ENCODE measurements around the gene CALCOCO1.
A peak's percentile ranks its signal among the peaks of the same experiment; 100 is the strongest.
"Not testable (repeated sequence)": the region's sequence is repeated elsewhere in the genome, so short reads cannot be mapped to it uniquely, and the experiment has no call there.

The CALCOCO1 gene, protein sequence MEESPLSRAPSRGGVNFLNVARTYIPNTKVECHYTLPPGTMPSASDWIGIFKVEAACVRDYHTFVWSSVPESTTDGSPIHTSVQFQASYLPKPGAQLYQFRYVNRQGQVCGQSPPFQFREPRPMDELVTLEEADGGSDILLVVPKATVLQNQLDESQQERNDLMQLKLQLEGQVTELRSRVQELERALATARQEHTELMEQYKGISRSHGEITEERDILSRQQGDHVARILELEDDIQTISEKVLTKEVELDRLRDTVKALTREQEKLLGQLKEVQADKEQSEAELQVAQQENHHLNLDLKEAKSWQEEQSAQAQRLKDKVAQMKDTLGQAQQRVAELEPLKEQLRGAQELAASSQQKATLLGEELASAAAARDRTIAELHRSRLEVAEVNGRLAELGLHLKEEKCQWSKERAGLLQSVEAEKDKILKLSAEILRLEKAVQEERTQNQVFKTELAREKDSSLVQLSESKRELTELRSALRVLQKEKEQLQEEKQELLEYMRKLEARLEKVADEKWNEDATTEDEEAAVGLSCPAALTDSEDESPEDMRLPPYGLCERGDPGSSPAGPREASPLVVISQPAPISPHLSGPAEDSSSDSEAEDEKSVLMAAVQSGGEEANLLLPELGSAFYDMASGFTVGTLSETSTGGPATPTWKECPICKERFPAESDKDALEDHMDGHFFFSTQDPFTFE

GRCh38 chr12:53727310-53728041 is at the start of gene CALCOCO1:
CALCOCO1 (minus strand) TSS chr12:53727452; CDS start chr12:53725242, 2,210 bp downstream.
- DNase-seq (ENCODE audit: low read depth in 3 of 3), result peak; percentile 85 to 95 (median 94)

DNA sequence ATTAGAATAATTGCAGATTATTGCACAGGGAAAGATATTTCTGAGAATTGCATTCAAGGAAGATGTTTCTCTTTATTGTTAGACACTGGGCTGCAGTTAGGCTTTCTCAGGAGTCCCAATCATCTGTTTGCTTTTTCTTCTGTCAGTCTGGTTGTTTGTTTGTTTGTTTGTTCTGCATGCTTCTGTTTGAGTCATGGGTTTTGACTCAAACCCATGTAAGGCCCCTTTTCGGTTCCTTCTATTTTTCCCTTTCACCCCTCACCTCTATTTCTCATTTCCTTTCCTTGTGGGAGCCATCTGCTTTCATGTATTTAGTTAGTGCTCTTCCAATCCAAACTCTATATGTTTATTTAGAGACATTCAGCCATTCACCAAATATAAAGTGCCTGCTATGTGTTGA is 49.6 kb upstream of the CALCOCO1 start:
- no peak for DNase-seq (ENCODE audit: low read depth in 3 of 3)

DNA sequence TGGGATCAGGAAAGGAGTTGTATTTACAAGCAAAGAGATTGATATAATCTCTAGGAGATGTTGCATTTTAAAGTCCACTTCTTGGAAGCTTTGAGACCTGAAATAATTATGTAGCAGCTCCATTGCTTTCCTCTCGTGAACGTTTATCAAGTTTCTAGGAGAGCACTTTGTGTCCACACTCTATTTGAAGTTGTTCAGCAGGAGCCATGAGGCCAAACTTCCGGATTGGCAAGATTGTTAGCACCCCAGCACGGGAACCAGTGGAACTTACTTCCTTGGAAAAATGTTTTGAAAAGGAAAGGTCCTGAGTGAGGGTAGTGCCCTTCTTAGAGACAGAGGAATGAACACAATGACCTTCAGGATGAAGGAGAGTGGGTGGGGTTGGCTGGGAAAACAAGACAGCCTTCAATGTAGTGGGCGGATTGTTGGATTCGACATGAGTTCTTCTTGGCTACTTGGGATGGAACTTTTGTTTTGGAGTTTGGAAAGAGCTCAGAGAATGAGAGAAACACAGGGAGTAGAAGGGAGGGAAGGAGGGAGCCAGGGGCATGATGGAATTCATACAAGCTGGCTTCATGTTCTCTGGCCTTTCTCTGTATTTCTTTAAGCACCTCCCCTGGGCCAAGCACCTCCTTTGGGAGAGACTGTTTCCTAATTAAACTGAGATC is 48.4 kb upstream of the CALCOCO1 start:
- DNase-seq (ENCODE audit: low read depth in 3 of 3), result no peak

- DNase-seq (ENCODE audit: low read depth in 3 of 3), result no peak
Measured at GRCh38 chr12:53770281-53770680, 43.0 kb upstream of the CALCOCO1 start.

DNA sequence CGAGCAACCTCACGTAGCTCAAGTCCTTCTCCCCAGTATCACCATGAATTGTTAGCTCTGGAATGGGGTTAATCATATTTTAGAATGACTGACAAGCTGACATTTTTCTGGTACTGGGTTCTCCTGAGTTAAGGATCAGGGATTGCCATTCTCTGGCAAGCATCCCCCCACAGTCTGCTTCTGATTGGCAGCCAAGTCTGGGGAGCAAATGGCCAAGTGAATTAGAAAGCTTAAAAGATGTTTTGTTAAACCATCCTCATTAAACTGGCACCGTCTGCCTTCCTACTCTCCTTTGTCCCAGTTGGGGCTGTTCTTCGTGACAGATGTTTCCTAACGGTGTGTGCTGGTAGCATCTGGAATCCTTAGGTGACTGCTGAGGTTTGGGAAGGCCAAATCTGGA is 41.7 kb upstream of the CALCOCO1 start:
- no peak for DNase-seq (ENCODE audit: low read depth in 3 of 3)

DNA sequence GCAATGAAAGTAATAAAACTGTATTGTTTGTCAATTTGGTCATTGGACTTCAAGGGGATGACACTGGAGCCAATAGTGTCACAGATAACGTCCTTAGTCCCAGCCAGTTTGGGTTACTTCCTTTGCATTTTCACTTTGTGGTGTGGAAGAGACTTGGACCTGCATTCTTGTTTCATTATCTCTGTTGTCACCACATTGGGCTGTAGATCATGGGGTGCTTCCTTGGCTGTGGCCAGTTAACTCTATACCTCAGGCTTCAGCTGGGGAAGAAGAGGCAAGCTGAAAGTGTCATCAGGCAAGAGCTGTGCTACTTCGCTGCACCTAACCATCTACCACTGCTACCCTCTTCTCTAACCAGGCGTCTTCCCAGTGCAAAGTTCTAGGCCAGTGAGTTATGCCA is 39.6 kb upstream of the CALCOCO1 start:
- no peak for DNase-seq (ENCODE audit: low read depth in 3 of 3)

DNA sequence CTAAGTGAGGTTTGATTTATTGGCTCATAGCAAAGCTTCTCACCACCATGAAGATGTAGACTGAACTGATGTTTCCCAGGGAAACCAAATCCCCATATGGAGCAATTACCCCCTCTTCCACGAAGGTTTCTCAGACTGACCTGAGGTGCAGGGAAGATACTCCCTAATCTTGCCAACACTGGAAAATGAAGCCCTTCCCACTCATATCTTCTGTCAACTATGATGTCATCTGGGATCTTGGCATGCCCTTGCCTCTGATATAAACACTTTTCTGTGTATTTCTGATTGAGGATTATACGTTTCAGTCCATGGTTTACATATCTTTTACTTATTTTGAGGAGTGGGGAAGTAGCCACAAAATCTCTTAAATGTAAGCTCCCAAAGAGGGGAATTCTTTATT is 38.6 kb upstream of the CALCOCO1 start:
- no peak for DNase-seq (ENCODE audit: low read depth in 3 of 3)

- no peak for DNase-seq (ENCODE audit: low read depth in 3 of 3)
Measured at GRCh38 chr12:53764615-53765014, 37.4 kb upstream of the CALCOCO1 start.

DNA sequence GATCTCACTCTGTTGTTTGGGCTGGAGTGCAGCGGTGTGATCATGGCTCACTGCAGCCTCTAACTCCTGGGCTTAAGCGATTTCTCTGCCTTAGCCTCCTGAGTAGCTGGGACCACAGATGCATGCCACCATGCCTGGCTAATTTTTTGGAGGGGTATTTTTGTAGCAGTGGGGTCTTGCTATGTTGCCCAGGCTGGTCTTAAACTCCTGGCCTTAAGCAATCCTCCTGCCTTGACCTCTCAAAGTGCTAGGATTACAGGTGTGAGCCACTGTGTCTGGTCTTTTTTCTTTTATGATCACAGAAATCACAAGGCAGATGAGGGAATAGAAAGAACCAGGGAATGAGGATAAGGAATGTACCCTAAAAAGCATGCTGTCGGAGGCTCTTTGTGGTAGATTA is 35.5 kb upstream of the CALCOCO1 start:
- DNase-seq (ENCODE audit: low read depth in 3 of 3), result not testable (repeated sequence)

DNA sequence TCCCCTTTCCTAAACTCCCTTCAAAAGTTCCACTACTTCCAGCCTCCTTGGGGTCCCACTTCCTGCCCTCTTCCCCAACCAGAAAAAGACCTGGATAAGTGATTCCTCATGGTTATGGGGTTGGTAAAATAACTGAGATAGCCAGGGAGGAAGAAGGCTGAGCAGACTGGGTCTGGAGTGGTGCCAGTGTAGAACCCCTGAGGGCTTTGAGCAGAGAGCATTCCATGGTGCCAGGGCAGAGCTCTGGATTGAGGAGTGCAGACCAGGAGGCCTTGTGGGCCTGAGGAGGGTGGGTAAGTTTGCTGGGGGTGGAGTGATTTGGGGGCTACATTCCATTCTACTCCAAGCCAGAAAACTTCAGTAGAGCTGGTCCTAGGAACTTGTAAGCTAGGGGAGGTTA is 34.1 kb upstream of the CALCOCO1 start:
- no peak for DNase-seq (ENCODE audit: low read depth in 3 of 3)

DNA sequence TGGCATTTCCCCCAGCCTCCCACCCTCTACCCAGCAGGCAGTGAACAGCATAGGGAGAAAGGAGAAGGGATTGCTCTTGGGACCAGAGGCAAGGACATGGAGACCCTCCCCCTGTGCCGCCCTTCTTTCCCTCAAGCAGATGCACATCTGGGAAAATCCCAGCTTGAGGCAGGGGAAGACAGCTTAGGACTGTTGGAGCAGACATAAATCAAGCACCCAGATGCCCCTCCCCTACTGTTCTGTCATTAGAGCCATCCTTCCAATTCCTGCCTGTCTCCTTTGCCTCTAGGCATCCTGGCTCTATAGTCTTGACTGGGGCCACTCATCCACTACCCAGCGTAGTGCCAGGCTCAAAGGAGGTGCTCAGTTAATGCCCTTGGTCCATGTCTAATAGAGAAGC is 32.0 kb upstream of the CALCOCO1 start:
- no peak for DNase-seq (ENCODE audit: low read depth in 3 of 3)

GRCh38 chr12:53758730-53759103 is 31.5 kb upstream of the CALCOCO1 start:
- no peak for DNase-seq (ENCODE audit: low read depth in 3 of 3)

DNA sequence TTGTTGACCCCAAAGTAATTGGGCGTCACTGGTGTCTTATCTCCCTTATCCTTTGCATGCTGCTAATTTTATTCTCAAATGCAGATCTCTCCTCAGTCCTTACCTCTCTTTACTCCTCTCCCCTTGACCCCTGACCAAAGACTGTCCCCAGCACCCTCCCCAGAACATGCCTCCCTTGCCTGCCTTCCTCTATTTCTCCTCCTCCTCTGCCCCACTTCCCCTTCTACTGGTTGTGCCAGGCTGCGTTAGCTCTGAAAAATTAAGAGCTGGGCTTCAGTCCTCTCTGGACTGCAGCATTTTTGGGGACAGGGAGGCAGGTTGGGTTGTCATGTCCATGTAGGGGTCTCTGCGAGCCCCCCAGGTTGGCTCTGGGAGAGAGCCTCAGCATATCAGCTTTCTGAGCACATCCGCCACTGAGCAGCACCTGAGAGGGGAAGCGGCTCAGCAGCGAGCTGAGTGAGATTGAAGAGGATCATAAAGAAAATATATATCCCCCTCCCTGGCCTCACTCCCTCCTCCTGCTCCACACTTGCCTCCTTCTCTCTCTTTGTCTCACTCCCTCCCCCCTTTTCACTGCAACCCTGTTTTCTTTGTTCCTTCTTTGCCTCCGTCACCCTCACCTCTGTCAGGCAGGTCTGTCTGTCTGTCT is 31.0 kb upstream of the CALCOCO1 start:
- DNase-seq (ENCODE audit: low read depth in 3 of 3), result no peak

DNA sequence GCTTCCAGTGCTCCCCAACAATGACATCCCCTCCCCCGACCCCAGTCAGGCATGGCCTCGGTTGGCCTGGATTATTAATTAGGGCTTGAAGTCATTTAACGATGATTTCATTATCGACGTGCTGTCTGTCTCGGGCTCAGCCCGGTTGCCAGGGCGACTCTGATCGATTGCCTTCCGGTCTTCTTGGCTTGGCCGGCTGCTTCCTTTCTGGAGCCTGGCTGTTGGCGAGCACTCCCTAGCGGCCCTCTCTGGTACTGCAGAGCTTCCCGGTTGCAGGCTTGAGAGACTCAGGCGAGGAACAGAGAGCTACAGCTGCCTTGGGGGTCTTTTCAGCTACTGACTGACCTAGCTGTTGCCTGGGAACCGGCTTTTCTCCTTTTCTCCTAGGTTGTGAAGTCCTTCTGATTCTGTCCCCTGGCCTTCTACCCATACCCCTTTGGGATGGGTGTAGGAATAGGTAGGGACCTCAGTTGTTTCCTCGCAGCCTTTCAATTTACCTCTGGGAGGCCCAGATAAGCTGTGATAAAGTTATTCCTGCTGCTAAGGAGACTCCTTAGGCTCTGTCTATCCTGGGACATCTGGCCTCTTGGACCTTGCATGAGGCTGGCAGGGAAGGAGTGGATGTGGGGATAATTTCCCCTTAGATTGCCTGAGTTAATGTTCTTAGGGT is 30.0 kb upstream of the CALCOCO1 start:
- peak; percentile 57 to 62 (median 61) for DNase-seq (ENCODE audit: low read depth in 3 of 3)

DNA sequence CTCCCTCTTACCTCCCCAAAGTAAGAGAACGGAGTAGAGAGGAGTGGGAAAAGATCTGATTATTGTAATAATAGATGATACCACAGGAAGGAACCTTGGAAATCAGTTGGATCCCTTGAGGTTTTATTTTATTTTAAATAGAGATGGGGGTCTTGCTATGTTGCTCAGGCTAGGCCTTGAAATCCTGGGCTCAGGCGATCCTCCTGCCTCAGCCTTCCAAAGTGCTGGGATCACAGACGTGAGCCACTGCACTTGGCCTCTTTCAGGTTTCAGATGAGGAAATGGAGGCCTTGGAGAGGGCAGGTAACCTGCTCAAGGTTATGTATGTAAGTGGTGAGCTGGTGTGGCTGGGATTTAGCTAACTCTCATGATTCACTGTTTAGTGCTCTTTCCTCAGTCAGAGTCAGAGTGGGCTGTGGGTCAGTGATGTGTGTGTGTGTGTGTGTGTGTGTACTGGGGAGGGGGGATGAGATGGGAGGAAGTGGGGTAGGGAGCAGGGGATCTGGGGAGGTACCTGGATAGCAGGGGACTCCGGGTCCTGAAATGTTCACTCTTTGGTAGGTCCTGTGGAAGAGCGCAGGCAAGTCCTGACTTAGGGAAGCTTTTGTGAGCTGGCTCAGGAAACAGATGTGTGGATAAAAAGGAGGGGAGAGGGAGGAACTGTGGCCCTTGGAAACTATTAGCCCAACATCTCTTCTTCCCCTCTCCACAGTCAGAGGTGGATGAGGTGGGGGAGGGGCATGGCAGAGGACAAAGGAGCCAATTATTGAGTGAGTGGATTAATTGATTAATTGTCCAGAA is 29.2 kb upstream of the CALCOCO1 start:
- DNase-seq (ENCODE audit: low read depth in 3 of 3), result no peak

GRCh38 chr12:53755893-53756292 is 28.6 kb upstream of the CALCOCO1 start:
- no peak for DNase-seq (ENCODE audit: low read depth in 3 of 3)

GRCh38 chr12:53755451-53755891 is 28.2 kb upstream of the CALCOCO1 start:
- no peak for DNase-seq (ENCODE audit: low read depth in 3 of 3)

DNA sequence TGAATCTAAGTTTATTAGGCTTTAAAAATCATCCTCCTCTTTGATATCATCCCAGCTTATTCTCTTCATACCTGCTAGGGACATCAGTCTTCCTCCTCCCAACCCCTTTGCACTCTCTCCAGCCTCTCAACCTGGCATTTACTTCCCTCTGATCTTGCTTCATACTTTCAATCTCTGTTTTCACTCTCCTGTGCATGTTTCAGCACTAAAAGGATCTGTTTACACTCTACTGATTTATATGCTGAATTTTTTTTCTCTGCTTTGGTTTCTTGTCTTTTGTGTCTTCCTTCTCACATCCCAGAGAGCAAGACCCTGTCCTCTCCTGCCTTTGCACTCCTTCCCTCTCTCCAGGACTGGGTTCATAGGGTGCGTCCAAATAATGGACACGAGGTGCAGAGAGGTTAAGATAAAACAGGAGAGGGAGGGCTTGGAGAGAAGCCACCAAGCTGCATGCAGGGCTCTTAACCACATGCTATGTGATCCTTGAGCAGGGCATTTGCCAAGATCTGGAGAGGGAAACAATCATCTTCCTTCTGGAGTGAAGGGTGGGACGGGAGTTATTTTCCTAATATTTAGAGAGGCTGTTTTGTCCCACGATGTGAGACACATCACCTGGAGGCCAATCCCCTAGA is 27.5 kb upstream of the CALCOCO1 start:
- DNase-seq (ENCODE audit: low read depth in 3 of 3), result no peak

DNA sequence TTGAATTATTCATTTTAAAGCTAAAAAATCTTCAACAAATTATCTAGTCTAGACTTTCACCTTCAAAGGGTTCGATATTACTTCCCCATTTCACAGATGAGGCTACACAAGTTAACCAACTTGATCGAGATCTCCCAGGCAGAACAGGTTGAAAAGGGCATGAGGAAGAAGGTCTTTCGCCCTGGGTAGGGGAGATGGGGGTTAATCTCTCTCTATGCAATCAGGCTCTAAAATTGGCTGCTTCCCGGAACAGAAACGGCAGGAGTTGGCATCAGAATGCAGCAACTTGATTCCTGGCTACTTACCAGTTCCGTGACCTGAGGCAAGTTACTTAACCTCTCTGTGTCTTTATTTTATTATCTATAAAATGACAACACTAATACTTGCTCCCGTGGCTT is 26.9 kb upstream of the CALCOCO1 start:
- no peak for DNase-seq (ENCODE audit: low read depth in 3 of 3)

GRCh38 chr12:53752621-53753020 is 25.4 kb upstream of the CALCOCO1 start:
- DNase-seq (ENCODE audit: low read depth in 3 of 3), result no peak
